H9 (cell line): Measurements from ENCODE around the gene TIMM17A. TPM values are rescaled to one million over a fixed set of nuclear protein-coding genes. Genes with fewer than 3 reads are reported as not detected.

Experiments
- DNase-seq: peaks from one replicate; pipeline ENCODE4 v3.0.0-alpha.2; 2017
- H2AFZ ChIP-seq: one replicate; pipeline ENCODE4 v1.6.1; 2013; ENCODE audit warnings: mild to moderate bottlenecking, low read length, control low read depth, moderate library complexity
- H2AK5ac ChIP-seq: 2 replicates; pipeline ENCODE4 v1.6.1; 2013; ENCODE audit warnings: low read length, control low read depth, mixed read lengths; ENCODE audit not compliant: insufficient read length
- H2BK120ac ChIP-seq: one replicate; pipeline ENCODE4 v1.6.1; 2013; ENCODE audit warnings: low read depth, mild to moderate bottlenecking, low read length, control low read depth, inconsistent platforms; ENCODE audit not compliant: poor library complexity, severe bottlenecking
- H2BK12ac ChIP-seq: 2 replicates; pipeline ENCODE4 v1.6.1; 2013; ENCODE audit warnings: low read length, control low read depth, mixed read lengths, low read depth; ENCODE audit not compliant: insufficient read length
- H2BK15ac ChIP-seq: 2 replicates; pipeline ENCODE4 v1.6.1; 2013; ENCODE audit warnings: low read depth, low read length, control low read depth
- H2BK20ac ChIP-seq: one replicate; pipeline ENCODE4 v1.6.1; 2013; ENCODE audit warnings: low read depth, mild to moderate bottlenecking, low read length, control low read depth, inconsistent platforms; ENCODE audit not compliant: poor library complexity, severe bottlenecking
- H2BK5ac ChIP-seq: 2 replicates; pipeline ENCODE4 v1.6.1; 2013; ENCODE audit warnings: low read length, control low read depth, mixed read lengths; ENCODE audit not compliant: insufficient read length
- H3K14ac ChIP-seq: 2 replicates; pipeline ENCODE4 v1.6.1; 2013; ENCODE audit warnings: low read length, control low read depth; ENCODE audit not compliant: insufficient read depth
- H3K18ac ChIP-seq: 2 replicates; pipeline ENCODE4 v1.6.1; 2013; ENCODE audit warnings: low read depth, mild to moderate bottlenecking, mixed read lengths, low read length, control low read depth; ENCODE audit not compliant: insufficient read length
- H3K23ac ChIP-seq: 2 replicates; pipeline ENCODE4 v1.6.1; 2013; ENCODE audit warnings: low read length, control low read depth, mixed read lengths, low read depth; ENCODE audit not compliant: insufficient read length
- H3K23me2 ChIP-seq: 2 replicates; pipeline ENCODE4 v1.6.1; 2013; ENCODE audit warnings: low read depth, mild to moderate bottlenecking, mixed read lengths, low read length, control low read depth; ENCODE audit not compliant: insufficient read length, poor library complexity, severe bottlenecking
- H3K27ac ChIP-seq: 2 replicates; pipeline ENCODE4 v1.5.1; 2013; ENCODE audit warnings: low read length, control low read depth, mixed read lengths, low read depth; ENCODE audit not compliant: insufficient read length
- H3K27me3 ChIP-seq: 2 replicates; pipeline ENCODE4 v1.6.1; 2013; ENCODE audit warnings: low read length, control low read depth, inconsistent platforms; ENCODE audit not compliant: insufficient read depth
- H3K4ac ChIP-seq: 2 replicates; pipeline ENCODE4 v1.6.1; 2013; ENCODE audit warnings: low read depth, mild to moderate bottlenecking, control low read depth, inconsistent platforms, low read length, moderate library complexity
- H3K4me1 ChIP-seq: 2 replicates; pipeline ENCODE4 v1.6.1; 2013; ENCODE audit warnings: low read length, control low read depth, inconsistent platforms; ENCODE audit not compliant: insufficient read depth
- H3K4me2 ChIP-seq: 2 replicates; pipeline ENCODE4 v1.6.1; 2013; ENCODE audit warnings: low read length, control low read depth, mixed read lengths; ENCODE audit not compliant: insufficient read length, insufficient read depth
- H3K56ac ChIP-seq: 2 replicates; pipeline ENCODE4 v1.6.1; 2013; ENCODE audit warnings: low read depth, mild to moderate bottlenecking, mixed read lengths, low read length, control low read depth; ENCODE audit not compliant: insufficient read length
- H3K79me1 ChIP-seq: 2 replicates; pipeline ENCODE4 v1.6.1; 2013; ENCODE audit warnings: low read depth, mild to moderate bottlenecking, moderate library complexity, low read length, control low read depth, inconsistent platforms; ENCODE audit not compliant: insufficient read depth, poor library complexity, severe bottlenecking
- H3K79me2 ChIP-seq: 2 replicates; pipeline ENCODE4 v1.6.1; 2013; ENCODE audit warnings: low read length, control low read depth, inconsistent platforms; ENCODE audit not compliant: insufficient read depth
- H3K9ac ChIP-seq: 2 replicates; pipeline ENCODE4 v1.6.1; 2013; ENCODE audit warnings: low read length, control low read depth, mixed read lengths; ENCODE audit not compliant: insufficient read length; ENCODE audit errors: extremely low read depth
- H3K9me3 ChIP-seq: one replicate; pipeline ENCODE4 v1.6.1; 2013; ENCODE audit warnings: low read depth, low read length, inconsistent platforms; ENCODE audit not compliant: control insufficient read depth
- H3T11ph ChIP-seq: one replicate; pipeline ENCODE4 v1.6.1; 2013; ENCODE audit warnings: mild to moderate bottlenecking, low read length, control low read depth, inconsistent platforms
- H4K20me1 ChIP-seq: one replicate; pipeline ENCODE4 v1.6.1; 2013; ENCODE audit not compliant: control insufficient read depth, insufficient read length, insufficient read depth
- H4K5ac ChIP-seq: 2 replicates; pipeline ENCODE4 v1.6.1; 2013; ENCODE audit warnings: low read depth, mild to moderate bottlenecking, mixed read lengths, low read length, control low read depth; ENCODE audit not compliant: insufficient read length
- H4K8ac ChIP-seq: replicated peaks from 2 replicates; pipeline ENCODE4 v1.6.1; 2013; ENCODE audit warnings: low read length, control low read depth, mixed read lengths, low read depth; ENCODE audit not compliant: insufficient read length
- H4K91ac ChIP-seq: 2 replicates; pipeline ENCODE4 v1.6.1; 2013; ENCODE audit warnings: low read depth, mild to moderate bottlenecking, moderate library complexity, mixed read lengths, low read length, control low read depth; ENCODE audit not compliant: insufficient read length
- H3K27ac Mint-ChIP-seq, 3 experiments: 2 replicates in 2 of 3; 3 replicates in 1 of 3; pipeline ENCODE4 v1.8.0; 2020 to 2021; ENCODE audit warnings: mixed read lengths in 3 of 3, mild to moderate bottlenecking in 1 of 3, moderate library complexity in 1 of 3
- H3K27me3 Mint-ChIP-seq: 2 replicates; pipeline ENCODE4 v1.8.0; 2021; ENCODE audit warnings: low read depth, mild to moderate bottlenecking, moderate library complexity, mixed read lengths
- H3K36me3 Mint-ChIP-seq, 3 experiments: 2 replicates in 2 of 3; 3 replicates in 1 of 3; pipeline ENCODE4 v1.8.0; 2020 to 2021; ENCODE audit warnings: low read depth in 3 of 3, mixed read lengths in 3 of 3; ENCODE audit not compliant: insufficient read depth in 1 of 3
- H3K4me1 Mint-ChIP-seq, 2 experiments: 2 replicates each; pipeline ENCODE4 v1.8.0; 2020; ENCODE audit warnings: mixed read lengths in 2 of 2
- H3K4me3 Mint-ChIP-seq, 2 experiments: 2 replicates in 1 of 2; 3 replicates in 1 of 2; pipeline ENCODE4 v1.8.0; 2020 to 2021; ENCODE audit warnings: mild to moderate bottlenecking in 2 of 2, mixed read lengths in 2 of 2, moderate library complexity in 1 of 2
- H3K9me3 Mint-ChIP-seq, 2 experiments: 2 replicates in 1 of 2; 3 replicates in 1 of 2; pipeline ENCODE4 v1.8.0; 2020; ENCODE audit warnings: mild to moderate bottlenecking in 2 of 2, mixed read lengths in 2 of 2, moderate library complexity in 1 of 2
- CTCF ChIP-seq: fragments of 200-600 bp; sonication (generic); conservative IDR thresholded peaks from 3 replicates; pipeline ENCODE4 v1.8.0; 2021; ENCODE audit warnings: antibody characterized with exemption, mild to moderate bottlenecking
- WGBS: extraction: QIAGEN DNeasy Blood & Tissue Kit; methylation state at CpG from one replicate; pipeline ENCODE4 v1.1.7; 2013; ENCODE audit warnings: missing lambda C conversion rate, low lambda C conversion rate, mixed read lengths; ENCODE audit not compliant: insufficient read length; ENCODE audit errors: extremely low coverage; 5-methylcytosine and 5-hydroxymethylcytosine counted together
- total RNA-seq: library from RNA; stranded (reverse); gene quantifications from 2 replicates; pipeline ENCODE4 v1.2.1, GENCODE V29; 2021

TIMM17A gene
- total RNA-seq, 1 experiment from 2014 or later, result 60.9 TPM

GRCh38 chr1:202007805-202008489, 52.6 kb downstream of the TIMM17A start:
- no peaks in the 10 kb centered on the region for H3K79me1 ChIP-seq
- H3K4me1 Mint-ChIP-seq, result peaks cover 46 to 64% of the 10 kb centered on the region in 2 experiments
- no peaks in the 10 kb centered on the region for H3K79me2 ChIP-seq
- no peaks in the 10 kb centered on the region for H3K9me3 ChIP-seq
- H3K23me2 ChIP-seq, result peaks cover 15% of the 10 kb centered on the region
- peak; percentile 94 for DNase-seq
- H3K18ac ChIP-seq, result peak overlapping the region; percentile 92
- H3K27ac Mint-ChIP-seq, result peak overlapping the region; percentile 94 to 99 (median 98); a peak in 5 of 7 replicates
- TF ChIP-seq CTCF, result no peak
- H4K20me1 ChIP-seq, result no peaks in the 10 kb centered on the region
- H3K4ac ChIP-seq, result peak overlapping the region; percentile 8; the same call in 1 of the 2 replicates
- peak overlapping the region; percentile 28 for H2AK5ac ChIP-seq
- no CpG with 5 or more reads among the region's 11 CpGs for WGBS
- peaks cover 16% of the 10 kb centered on the region for H3K4me1 ChIP-seq
- H3K9ac ChIP-seq, result no peak overlapping the region
- no peak overlapping the region for H2BK20ac ChIP-seq
- H2BK12ac ChIP-seq, result peak overlapping the region; percentile 91
- H4K91ac ChIP-seq, result peak overlapping the region; percentile 31
- no peaks in the 10 kb centered on the region for H3K27me3 ChIP-seq
- no peak overlapping the region for H3K56ac ChIP-seq
- H3K23ac ChIP-seq, result no peak overlapping the region
- H2BK15ac ChIP-seq, result no peak overlapping the region
- H3K9me3 Mint-ChIP-seq, result no peaks in the 10 kb centered on the region
- peak overlapping the region; percentile 94 for H3K14ac ChIP-seq
- H2BK5ac ChIP-seq, result no peak overlapping the region
- H3K36me3 Mint-ChIP-seq, result peaks cover 11 to 41% (median 37%) of the 10 kb centered on the region in 3 experiments; a peak in 6 of 7 replicates
- H4K8ac ChIP-seq, result no peak overlapping the region
- no peak overlapping the region for H2AFZ ChIP-seq
- H4K5ac ChIP-seq, result no peak overlapping the region
- H3T11ph ChIP-seq, result no peak overlapping the region
- peak overlapping the region; percentile 47 to 58; a peak in 3 of 5 replicates for H3K4me3 Mint-ChIP-seq
- H3K4me2 ChIP-seq, result peak overlapping the region; percentile 49
- peak overlapping the region; percentile 7 for H3K27ac ChIP-seq
- no peaks in the 10 kb centered on the region for H3K27me3 Mint-ChIP-seq
- H2BK120ac ChIP-seq, result peak overlapping the region; percentile 28
